HUES48 (cell line): ENCODE results near the gene PDE9A.

Experiments
- H3K27ac ChIP-seq: one replicate; pipeline ENCODE4 v1.7.0; 2013; ENCODE audit warnings: low read depth, low read length, inconsistent platforms
- H3K27me3 ChIP-seq: 2 replicates; pipeline ENCODE4 v1.6.1; 2013; ENCODE audit warnings: mild to moderate bottlenecking, low read length; ENCODE audit not compliant: control insufficient read depth, insufficient read depth
- H3K36me3 ChIP-seq: 2 replicates; pipeline ENCODE4 v1.6.1; 2013; ENCODE audit warnings: low read length; ENCODE audit not compliant: control insufficient read depth, insufficient read depth
- H3K4me1 ChIP-seq: 2 replicates; pipeline ENCODE4 v1.6.1; 2013; ENCODE audit warnings: mild to moderate bottlenecking, low read length; ENCODE audit not compliant: control insufficient read depth, insufficient read depth
- H3K4me3 ChIP-seq: 2 replicates; pipeline ENCODE4 v1.5.1; 2013; ENCODE audit warnings: mild to moderate bottlenecking, low read depth, low read length
- H3K9ac ChIP-seq: 2 replicates; pipeline ENCODE4 v1.6.1; 2013; ENCODE audit warnings: mild to moderate bottlenecking, low read depth, low read length, moderate library complexity
- H3K9me3 ChIP-seq: 2 replicates; pipeline ENCODE4 v1.6.1; 2013; ENCODE audit warnings: low read length; ENCODE audit not compliant: control insufficient read depth, insufficient read depth

The PDE9A gene

DNA sequence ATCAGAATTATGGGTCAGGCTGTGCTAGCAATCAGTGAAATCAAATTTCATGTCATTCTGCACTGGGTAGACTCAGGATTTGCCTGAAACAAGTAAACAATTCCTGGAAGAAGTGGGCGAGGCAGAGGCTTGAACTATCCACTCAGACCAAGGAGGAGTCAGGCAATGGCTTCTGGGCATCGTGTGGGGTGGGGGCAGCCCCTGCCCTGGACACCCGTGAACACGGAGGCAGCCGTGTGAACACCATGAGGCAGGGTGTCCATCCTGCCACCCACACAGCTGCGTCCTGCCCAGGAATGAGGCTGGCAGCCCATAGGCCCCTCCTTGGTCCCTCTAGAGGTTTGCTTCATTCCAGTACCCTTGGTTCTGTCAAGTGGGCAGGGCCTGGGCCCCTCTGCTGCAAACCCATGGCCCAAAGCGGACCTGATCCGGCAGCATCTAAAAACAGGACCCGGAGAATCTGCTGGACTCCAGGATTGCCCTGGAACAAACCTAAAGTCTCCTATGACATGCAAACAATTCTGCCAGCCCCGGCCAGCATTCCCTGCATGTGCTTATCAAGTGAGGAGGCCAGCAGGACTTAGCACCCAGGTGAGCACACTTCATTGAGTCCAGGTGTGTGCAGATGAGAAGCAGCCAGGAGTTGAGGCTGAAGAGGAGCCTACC is 69.5 kb downstream of the PDE9A start:
- Histone ChIP-seq H3K4me3 (no peak overlapping the region), H3K27me3 (no peaks in the 10 kb centered on the region), H3K27ac (no peak overlapping the region), H3K4me1 (peaks cover 7% of the 10 kb centered on the region; the same call in 1 of the 2 replicates), H3K36me3 (no peaks in the 10 kb centered on the region), H3K9ac (no peak overlapping the region), H3K9me3 (no peaks in the 10 kb centered on the region)

- H3K27ac ChIP-seq: no peak overlapping the region
- H3K4me1 ChIP-seq: peaks cover 7% of the 10 kb centered on the region; the same call in 1 of the 2 replicates
- H3K27me3 ChIP-seq: no peaks in the 10 kb centered on the region
Observed at GRCh38 chr21:42724226-42724920, 71.0 kb downstream of the PDE9A start.

GRCh38 chr21:42725416-42725930 is 72.1 kb downstream of the PDE9A start:
- Histone ChIP-seq H3K9me3 (no peaks in the 10 kb centered on the region), H3K27me3 (no peaks in the 10 kb centered on the region), H3K36me3 (no peaks in the 10 kb centered on the region), H3K4me1 (peaks cover 7% of the 10 kb centered on the region; the same call in 1 of the 2 replicates), H3K27ac (no peak overlapping the region), H3K4me3 (no peak overlapping the region), H3K9ac (no peak overlapping the region)

More at GRCh38 chr21:42724226-42724920, 71.0 kb downstream of the PDE9A start:
- Histone ChIP-seq H3K4me3 (no peak overlapping the region), H3K9me3 (no peaks in the 10 kb centered on the region), H3K9ac (no peak overlapping the region), H3K36me3 (no peaks in the 10 kb centered on the region)

DNA sequence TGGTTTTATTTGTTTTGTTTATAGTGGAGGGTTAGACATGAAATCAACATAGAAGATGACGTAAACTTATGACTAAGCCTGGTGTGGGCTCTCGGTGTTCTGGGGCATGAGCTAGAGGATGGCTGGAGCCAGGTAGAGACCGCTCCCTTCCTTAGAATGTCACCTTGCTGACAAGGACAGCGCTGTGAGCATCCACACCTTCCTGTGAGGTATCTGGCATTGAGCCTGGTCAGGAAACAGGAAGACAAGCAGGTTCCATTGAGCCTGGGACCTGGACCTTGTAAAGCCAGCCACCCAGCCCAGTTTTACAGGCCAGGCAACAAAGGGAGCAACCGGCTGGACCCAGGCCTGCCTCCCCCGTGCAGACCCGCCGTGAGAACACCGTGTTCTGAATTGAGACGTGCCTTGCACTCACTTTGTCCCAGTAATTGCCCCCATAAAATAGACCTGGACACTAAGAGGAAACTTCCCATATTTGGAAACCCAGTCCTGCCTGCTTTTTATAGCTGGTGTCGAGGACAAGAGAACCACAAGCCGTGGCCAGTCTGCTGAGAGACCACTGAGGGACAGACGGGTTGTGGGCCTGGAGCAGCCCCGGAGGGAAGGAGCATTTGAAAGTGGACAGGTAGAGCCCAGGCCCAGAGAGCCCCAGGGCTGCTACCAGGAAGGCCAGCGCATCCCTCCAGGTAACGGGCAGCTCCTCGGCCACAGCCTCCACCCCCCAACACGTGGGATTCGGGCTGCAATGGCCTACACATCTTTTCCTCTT is 78.0 kb downstream of the PDE9A start:
- peaks cover 24% of the 10 kb centered on the region for H3K36me3 ChIP-seq
- no peak overlapping the region for H3K4me3 ChIP-seq
- H3K9ac ChIP-seq: no peak overlapping the region
- no peaks in the 10 kb centered on the region for H3K27me3 ChIP-seq
- H3K4me1 ChIP-seq: peaks cover 4% of the 10 kb centered on the region; the same call in 1 of the 2 replicates
- no peak overlapping the region for H3K27ac ChIP-seq
- no peaks in the 10 kb centered on the region for H3K9me3 ChIP-seq

- H3K9me3 ChIP-seq: no peaks in the 10 kb centered on the region
- H3K4me1 ChIP-seq: peaks cover 4% of the 10 kb centered on the region; the same call in 1 of the 2 replicates
- no peak overlapping the region for H3K4me3 ChIP-seq
- H3K36me3 ChIP-seq: peaks cover 27% of the 10 kb centered on the region
- H3K9ac ChIP-seq: no peak overlapping the region
- H3K27me3 ChIP-seq: no peaks in the 10 kb centered on the region
- H3K27ac ChIP-seq: no peak overlapping the region
Observed at GRCh38 chr21:42732033-42732410, 78.6 kb downstream of the PDE9A start.

DNA sequence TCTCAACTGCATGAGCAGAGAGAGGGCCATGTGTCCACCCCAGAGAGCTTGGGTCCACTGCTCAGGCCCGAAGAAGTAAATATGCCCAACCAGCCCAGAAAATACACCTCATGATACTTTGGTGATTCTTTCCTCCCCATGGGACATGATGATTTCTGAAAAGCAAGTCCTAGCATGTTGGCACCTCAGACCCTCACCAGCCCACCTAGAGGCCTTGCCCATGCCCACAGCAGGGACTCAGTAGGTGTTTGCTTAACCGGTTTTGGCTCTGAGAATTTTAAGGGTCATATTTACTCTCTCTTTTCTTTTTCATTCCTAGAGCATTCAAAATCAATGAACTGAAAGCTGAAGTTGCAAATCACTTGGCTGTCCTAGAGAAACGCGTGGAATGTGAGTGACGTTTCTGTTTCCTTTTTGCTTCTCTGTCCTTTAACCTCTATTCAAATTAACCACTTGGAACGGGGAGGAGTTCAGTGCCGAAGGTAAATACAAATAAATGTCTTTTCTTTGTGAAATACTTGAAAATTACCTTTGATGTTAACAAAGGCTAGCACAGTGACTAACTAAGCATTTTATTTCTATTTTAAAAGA is 79.7 kb downstream of the PDE9A start:
- no peak overlapping the region for H3K4me3 ChIP-seq
- H3K9ac ChIP-seq: no peak overlapping the region
- peaks cover 6% of the 10 kb centered on the region; the same call in 1 of the 2 replicates for H3K4me1 ChIP-seq
- H3K27ac ChIP-seq: no peak overlapping the region
- no peaks in the 10 kb centered on the region for H3K27me3 ChIP-seq
- peaks cover 27% of the 10 kb centered on the region for H3K36me3 ChIP-seq
- H3K9me3 ChIP-seq: no peaks in the 10 kb centered on the region

DNA sequence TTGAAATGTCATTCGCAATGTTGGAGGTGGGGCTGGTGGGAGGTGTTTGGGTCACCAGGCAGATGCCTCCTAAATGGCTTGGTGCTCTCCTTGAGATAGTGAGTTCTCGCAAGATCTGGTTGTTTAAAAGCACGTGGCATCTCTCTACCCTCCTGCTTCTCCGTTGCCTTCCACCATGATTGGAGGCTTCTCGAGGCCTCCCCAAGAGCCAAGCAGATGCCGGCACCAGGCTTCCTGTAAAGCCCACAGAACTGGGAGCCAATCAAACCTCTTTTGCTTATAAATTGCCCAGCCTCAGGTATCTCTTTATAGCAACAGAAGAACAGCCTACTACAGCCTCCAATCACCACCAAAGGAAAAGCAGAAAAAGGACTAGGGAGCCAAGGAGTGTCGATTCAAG is 80.5 kb downstream of the PDE9A start:
- H3K36me3 ChIP-seq: peaks cover 27% of the 10 kb centered on the region
- peaks cover 9% of the 10 kb centered on the region; the same call in 1 of the 2 replicates for H3K4me1 ChIP-seq
- H3K9ac ChIP-seq: no peak overlapping the region
- H3K9me3 ChIP-seq: no peaks in the 10 kb centered on the region
- H3K27me3 ChIP-seq: no peaks in the 10 kb centered on the region
- no peak overlapping the region for H3K27ac ChIP-seq
- no peak overlapping the region for H3K4me3 ChIP-seq

DNA sequence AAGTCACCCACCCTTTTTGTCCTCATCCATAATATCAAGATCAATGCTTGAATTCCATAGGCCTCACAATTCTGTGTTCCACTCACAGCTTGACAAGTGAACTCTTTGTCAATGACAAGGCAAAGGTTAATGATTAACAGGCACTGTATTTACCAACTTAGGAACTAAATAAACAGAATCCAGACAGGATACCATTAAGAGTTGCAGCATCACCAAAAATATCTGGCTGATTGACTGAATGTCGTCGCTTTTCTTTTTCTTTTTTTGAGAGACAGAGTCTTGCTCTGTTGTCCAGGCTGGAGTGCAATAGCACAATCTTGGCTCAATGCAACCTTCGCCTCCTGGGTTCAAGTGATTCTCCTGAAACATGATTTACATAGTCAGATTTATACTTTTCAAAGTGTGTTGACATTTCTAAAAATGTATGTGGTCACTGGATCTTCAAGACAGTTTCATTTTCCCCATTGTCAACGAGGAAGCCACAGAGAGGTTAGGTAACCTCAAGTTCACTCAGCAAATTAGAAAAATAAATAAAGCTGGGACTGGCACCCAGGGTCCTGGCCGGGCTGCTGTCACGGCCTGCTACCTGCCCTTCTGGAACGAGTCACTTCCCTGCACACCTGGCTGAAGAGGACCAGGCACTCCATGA is 81.0 kb downstream of the PDE9A start:
- Histone ChIP-seq H3K4me3 (no peak overlapping the region), H3K27ac (no peak overlapping the region), H3K27me3 (no peaks in the 10 kb centered on the region), H3K9ac (no peak overlapping the region), H3K9me3 (no peaks in the 10 kb centered on the region), H3K4me1 (peaks cover 9% of the 10 kb centered on the region; the same call in 1 of the 2 replicates), H3K36me3 (peaks cover 28% of the 10 kb centered on the region)

- Histone ChIP-seq H3K36me3 (peaks cover 29% of the 10 kb centered on the region), H3K27ac (no peak overlapping the region), H3K9me3 (no peaks in the 10 kb centered on the region), H3K4me3 (no peak overlapping the region), H3K27me3 (no peaks in the 10 kb centered on the region), H3K4me1 (peaks cover 9% of the 10 kb centered on the region; the same call in 1 of the 2 replicates), H3K9ac (no peak overlapping the region)
Observed at GRCh38 chr21:42735061-42735460, 81.6 kb downstream of the PDE9A start.

DNA sequence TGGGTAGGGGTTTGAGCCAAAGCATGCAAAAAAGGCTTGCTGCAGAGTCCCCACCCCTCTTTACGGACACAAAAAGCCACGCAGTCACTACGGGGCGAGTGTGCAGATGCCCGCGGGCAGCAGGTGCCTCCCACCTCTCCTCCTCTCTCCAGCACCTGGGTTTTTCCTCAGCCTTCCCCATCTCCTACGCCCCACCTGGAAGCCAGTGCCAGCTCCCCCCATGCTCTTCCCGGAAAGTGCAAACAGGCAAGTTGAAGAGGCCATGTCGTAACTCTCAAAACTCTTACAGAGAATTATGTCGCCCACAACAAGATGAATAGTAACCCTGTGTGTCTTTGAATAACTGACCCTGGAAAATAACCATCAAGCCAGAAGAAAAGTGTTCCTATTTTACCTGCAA is 82.5 kb downstream of the PDE9A start:
- Histone ChIP-seq H3K27me3 (no peaks in the 10 kb centered on the region), H3K9ac (no peak overlapping the region), H3K36me3 (peaks cover 29% of the 10 kb centered on the region), H3K4me3 (no peak overlapping the region), H3K4me1 (peaks cover 9% of the 10 kb centered on the region; the same call in 1 of the 2 replicates), H3K9me3 (no peaks in the 10 kb centered on the region), H3K27ac (no peak overlapping the region)
